H1 (cell line): ENCODE results near the gene AUH. TPM values are rescaled to one million over a fixed set of nuclear protein-coding genes. Genes with fewer than 3 reads are reported as not detected.

Experiments used
- POLR2AphosphoS5 ChIP-seq: IDR thresholded peaks from 2 replicates; pipeline ENCODE4 v1.6.1; 2011; ENCODE audit warnings: low read depth, low read length
- polyA plus RNA-seq, 7 experiments: library from polyadenylated mRNA; depleted of rRNA in 3 of 7; stranded (reverse) in 5 of 7; unstranded in 2 of 7; fragments of >200 nt in 5 of 7; fragments of 200-250 nt in 2 of 7; gene quantifications; 1 replicate in 5 of 7; 2 replicates in 1 of 7; 4 replicates in 1 of 7; pipeline versions ENCODE4 v1.2.1 to v1.2.3, GENCODE V29; 2011 to 2013; ENCODE audit warnings: missing spikeins in 2 of 7, mixed read lengths in 2 of 7
- total RNA-seq: library from RNA; stranded (reverse); fragmentation: NEBNext Ultra II Directional; extraction: Animal tissue kit (Norgen Biotek cat#: 25700); gene quantifications from 2 replicates; pipeline ENCODE4 v1.2.1, GENCODE V29; 2021

Gene AUH
- total and polyA plus RNA-seq, 2 of the 8 experiments (the other 6 are each of a cell fraction or from before 2014, with no cell fraction given) = 5.8 to 21.9 TPM

GRCh38 chr9:91374939-91375338 is 13.2 kb upstream of the AUH start (continued):
- no peak for TF ChIP-seq POLR2AphosphoS5
- TF ChIP-seq, all 59 proteins: peak for 0
